ENCODE results near the gene PCK2.

The PCK2 gene

GRCh38 chr14:24121210-24121609 is 27.1 kb downstream of the PCK2 start:
- DNase-seq: no peak

GRCh38 chr14:24122416-24122815 is 28.3 kb downstream of the PCK2 start:
- no peak for DNase-seq

GRCh38 chr14:24122898-24123297 is 28.8 kb downstream of the PCK2 start:
- DNase-seq: no peak

- no peak for DNase-seq
Observed at GRCh38 chr14:24123424-24124417, 29.6 kb downstream of the PCK2 start.

GRCh38 chr14:24126939-24127338 is 32.8 kb downstream of the PCK2 start:
- no peak for DNase-seq

GRCh38 chr14:24127673-24128072 is 33.6 kb downstream of the PCK2 start:
- DNase-seq: no peak

- no peak for DNase-seq
Observed at GRCh38 chr14:24129410-24129998, 35.4 kb downstream of the PCK2 start.

- no peak for DNase-seq
Observed at GRCh38 chr14:24130380-24130716, 36.2 kb downstream of the PCK2 start, which contains the start of gene FITM1. Gene FITM1, plus strand, starts transcription at chr14:24130659. Its CDS starts 905 bp downstream, at chr14:24131564.

GRCh38 chr14:24130717-24131548 is 36.8 kb downstream of the PCK2 start:
- DNase-seq: no peak

GRCh38 chr14:24131549-24131966 is 37.4 kb downstream of the PCK2 start:
- DNase-seq: no peak

- peak; percentile 26 for DNase-seq
Observed at GRCh38 chr14:24132061-24132685, 38.1 kb downstream of the PCK2 start.

GRCh38 chr14:24132976-24133375 is 38.9 kb downstream of the PCK2 start:
- no peak for DNase-seq

GRCh38 chr14:24133735-24134134 is 39.6 kb downstream of the PCK2 start:
- DNase-seq: no peak

GRCh38 chr14:24135584-24135833 is 41.4 kb downstream of the PCK2 start:
- no peak for DNase-seq

- DNase-seq: peak; percentile 91
Observed at GRCh38 chr14:24135834-24136683, 41.9 kb downstream of the PCK2 start, which contains the start of gene PSME1. Gene PSME1, plus strand, starts transcription at chr14:24136194. Its CDS starts 69 bp downstream, at chr14:24136263.

GRCh38 chr14:24136684-24137528 is 42.8 kb downstream of the PCK2 start:
- no peak for DNase-seq

- no peak for DNase-seq
Observed at GRCh38 chr14:24137529-24138395, 43.7 kb downstream of the PCK2 start.

- no peak for DNase-seq
Observed at GRCh38 chr14:24138396-24139271, 44.5 kb downstream of the PCK2 start.

Measured in CD4-positive, alpha-beta T cell treated with Interleukin-4 for 4 hours (primary cell).